GM12878 (cell line): ENCODE results near the gene CHST5. TPM values are rescaled to one million over a fixed set of nuclear protein-coding genes. Genes with fewer than 3 reads are reported as not detected.

Source experiments
- BCLAF1 ChIP-seq: fragments of 450-650 bp; IDR thresholded peaks from 2 replicates; pipeline ENCODE4 v1.6.1; 2017; ENCODE audit warnings: antibody characterized with exemption, mild to moderate bottlenecking, moderate library complexity
- CBX5 ChIP-seq: sonication (generic); IDR thresholded peaks from 2 replicates; pipeline ENCODE4 v1.6.1; 2016; ENCODE audit warnings: low read depth, moderate library complexity, mild to moderate bottlenecking, inconsistent platforms
- CUX1 ChIP-seq: IDR thresholded peaks from 2 replicates; pipeline ENCODE4 v1.6.1; 2012; ENCODE audit warnings: improper control_type of control experiment, low read depth, low read length; ENCODE audit not compliant: insufficient replicate concordance
- E2F8 ChIP-seq: fragments of 450-650 bp; IDR thresholded peaks from 2 replicates; pipeline ENCODE4 v1.6.1; 2018; ENCODE audit warnings: mild to moderate bottlenecking, low read depth, moderate library complexity; ENCODE audit not compliant: partially characterized antibody
- HSF1 ChIP-seq: fragments of 150-350 bp; IDR thresholded peaks from 2 replicates; pipeline ENCODE4 v1.6.1; 2014; ENCODE audit warnings: mild to moderate bottlenecking, low read depth, low read length
- MTA3 ChIP-seq: IDR thresholded peaks from 2 replicates; pipeline ENCODE4 v1.6.1; 2012; ENCODE audit warnings: low read length, inconsistent platforms, borderline replicate concordance
- NFXL1 ChIP-seq: fragments of 450-650 bp; IDR thresholded peaks from 2 replicates; pipeline ENCODE4 v1.6.1; 2017; ENCODE audit warnings: antibody characterized with exemption, mild to moderate bottlenecking, borderline replicate concordance
- PAX5 ChIP-seq: IDR thresholded peaks from 2 replicates; pipeline ENCODE4 v1.6.1; 2011; ENCODE audit warnings: low read depth, low read length, borderline replicate concordance
- PAX8 ChIP-seq: fragments of 450-650 bp; IDR thresholded peaks from 2 replicates; pipeline ENCODE4 v1.6.1; 2017; ENCODE audit warnings: mild to moderate bottlenecking, moderate library complexity
- RCOR1 ChIP-seq: conservative IDR thresholded peaks from 2 replicates; pipeline ENCODE4 v1.6.1; 2012; ENCODE audit warnings: low read depth, low read length, improper control_type of control experiment
- RUNX3 ChIP-seq: IDR thresholded peaks from 2 replicates; pipeline ENCODE4 v1.6.1; 2012; ENCODE audit warnings: low read length, inconsistent platforms
- SMAD1 ChIP-seq: fragments of 450-650 bp; IDR thresholded peaks from 2 replicates; pipeline ENCODE4 v1.6.1; 2018; ENCODE audit warnings: mild to moderate bottlenecking, low read depth; ENCODE audit not compliant: partially characterized antibody
- SMARCA5 ChIP-seq: fragments of 450-650 bp; IDR thresholded peaks from 2 replicates; pipeline ENCODE4 v1.6.1; 2017; ENCODE audit warnings: mild to moderate bottlenecking
- SMC3 ChIP-seq: IDR thresholded peaks from 2 replicates; pipeline ENCODE4 v1.6.1; 2011; ENCODE audit warnings: low read length, improper control_type of control experiment, borderline replicate concordance
- STAT1 ChIP-seq: fragments of 450-650 bp; conservative IDR thresholded peaks from 2 replicates; pipeline ENCODE4 v1.6.1; 2014; ENCODE audit warnings: antibody characterized with exemption, mild to moderate bottlenecking
- YBX1 ChIP-seq: fragments of 450-650 bp; IDR thresholded peaks from 2 replicates; pipeline ENCODE4 v1.6.1; 2016; ENCODE audit warnings: antibody characterized with exemption
- ZNF274 ChIP-seq: IDR thresholded peaks from one replicate; pipeline ENCODE4 v1.8.0; 2011; ENCODE audit not compliant: insufficient read length, insufficient read depth
- ZSCAN29 ChIP-seq: fragments of 450-650 bp; IDR thresholded peaks from 2 replicates; pipeline ENCODE4 v1.6.1; 2017; ENCODE audit warnings: mild to moderate bottlenecking, moderate library complexity
- polyA plus RNA-seq, 11 experiments: library from polyadenylated mRNA; depleted of rRNA in 4 of 11; unstranded in 6 of 11; stranded (reverse) in 5 of 11; fragments of >200 nt; fragmentation: Nextera tagmentation in 4 of 11; fragmentation: Illumina TruSeq in 1 of 11; extraction: Ambion mirVana in 4 of 11; extraction: Trizol in 1 of 11; gene quantifications; 1 replicate in 1 of 11; 2 replicates in 10 of 11; pipeline versions ENCODE4 v1.2.1 to v1.2.3, GENCODE V29; 2011 to 2016; ENCODE audit warnings: inconsistent platforms in 2 of 11, missing spikeins in 2 of 11, low read depth in 1 of 11
- total RNA-seq, 4 experiments: library from RNA; depleted of rRNA in 3 of 4; stranded (reverse); fragments of >200 nt in 3 of 4; fragmentation: Illumina TruSeq in 1 of 4; extraction: Trizol in 1 of 4; gene quantifications; 2 replicates each; pipeline versions ENCODE4 v1.2.1 to v1.2.3, GENCODE V29; 2013 to 2021

CHST5 gene
- total and polyA plus RNA-seq, 10 of the 15 experiments (the other 5 are each of a cell fraction or from before 2014, with no cell fraction given) = 0.04 to 0.43 (median 0.14) TPM; not detected in 6

GRCh38 chr16:75566040-75566757 lies 30.3 kb upstream of the CHST5 start, which contains the start of gene GABARAPL2 (continued):
- TF ChIP-seq CBX5 (no peak), PAX5 (peak; percentile 6; the same call in 1 of the 2 replicates), YBX1 (no peak), STAT1 (no peak), SMC3 (no peak), NFXL1 (no peak), PAX8 (no peak), RUNX3 (peak; percentile 47), BCLAF1 (no peak), CUX1 (no peak), SMAD1 (peak; percentile 81), E2F8 (no peak), SMARCA5 (0 out of 2 replicates have a peak, but pooled peaks have one; percentile 58), HSF1 (no peak), RCOR1 (no peak), MTA3 (no peak), ZNF274 (no peak), ZSCAN29 (no peak)
